Esophagus squamous epithelium (tissue), 4 donors: ENCODE data around the gene PRKCB.

Experiments
- CTCF ChIP-seq, 6 experiments: fragments of 450-650 bp in 4 of 6; fragments of 200-600 bp in 2 of 6; sonication (generic) in 2 of 6; IDR thresholded peaks; one replicate each; pipeline ENCODE4 v1.5.1; 2016 to 2019; ENCODE audit warnings: antibody characterized with exemption in 6 of 6, mild to moderate bottlenecking in 4 of 6, moderate library complexity in 4 of 6
- POLR2A ChIP-seq, 4 donors: fragments of 450-650 bp; IDR thresholded peaks; one replicate each; pipeline ENCODE4 v1.6.1; 2017; ENCODE audit warnings: antibody characterized with exemption in 4 of 4, mild to moderate bottlenecking in 4 of 4, moderate library complexity in 3 of 4

- TF ChIP-seq POLR2A (IDR thresholded peaks at IDR 0.05) (no peak), CTCF (IDR thresholded peaks at IDR 0.05) (no peak)
Observed at GRCh38 chr16:23842137-23842600, 6.4 kb downstream of the PRKCB start.
